Hepatocyte (in vitro differentiated cells): Measurements from ENCODE around the gene ACP7. TPM values are rescaled to one million over a fixed set of nuclear protein-coding genes. Genes with fewer than 3 reads are reported as not detected.
"Not testable (repeated sequence)": the region's sequence is repeated elsewhere in the genome, so short reads cannot be mapped to it uniquely, and the experiment has no call there.

Experiments
- DNase-seq: peaks from one replicate; pipeline ENCODE4 v3.0.0-alpha.2; 2016; ENCODE audit warnings: low spot score
- H2AFZ ChIP-seq: fragments of 200-600 bp; sonication (generic); 2 replicates; pipeline ENCODE4 v1.6.0; 2016; ENCODE audit warnings: antibody characterized with exemption, mild to moderate bottlenecking
- H3K27ac ChIP-seq: fragments of 200-600 bp; sonication (generic); 2 replicates; pipeline ENCODE4 v1.5.1; 2016; ENCODE audit warnings: mild to moderate bottlenecking
- H3K27me3 ChIP-seq: fragments of 200-600 bp; sonication (generic); 2 replicates; pipeline ENCODE4 v1.6.1; 2016
- H3K36me3 ChIP-seq: fragments of 200-600 bp; sonication (generic); replicated peaks from 2 replicates; pipeline ENCODE4 v1.5.1; 2016; ENCODE audit warnings: low read depth; ENCODE audit not compliant: insufficient read depth
- H3K4me1 ChIP-seq: fragments of 200-600 bp; sonication (generic); 2 replicates; pipeline ENCODE4 v1.5.1; 2016; ENCODE audit warnings: mild to moderate bottlenecking, moderate library complexity; ENCODE audit not compliant: insufficient read depth
- H3K4me2 ChIP-seq: fragments of 200-600 bp; sonication (generic); 2 replicates; pipeline ENCODE4 v1.6.0; 2016
- H3K4me3 ChIP-seq: fragments of 200-600 bp; sonication (generic); 2 replicates; pipeline ENCODE4 v1.5.1; 2016; ENCODE audit warnings: mild to moderate bottlenecking
- H3K79me2 ChIP-seq: fragments of 200-600 bp; sonication (generic); 2 replicates; pipeline ENCODE4 v1.6.0; 2017; ENCODE audit warnings: mild to moderate bottlenecking
- H3K9me2 ChIP-seq: fragments of 200-600 bp; sonication (generic); replicated peaks from 2 replicates; pipeline ENCODE4 v1.6.0; 2017; ENCODE audit warnings: mild to moderate bottlenecking; ENCODE audit not compliant: insufficient read depth
- H3K9me3 ChIP-seq: fragments of 200-600 bp; sonication (generic); 2 replicates; pipeline ENCODE4 v1.5.1; 2016; ENCODE audit warnings: low read depth, mild to moderate bottlenecking
- H4K20me1 ChIP-seq: fragments of 200-600 bp; sonication (generic); 2 replicates; pipeline ENCODE4 v1.6.0; 2016; ENCODE audit warnings: mild to moderate bottlenecking; ENCODE audit not compliant: insufficient read depth, poor library complexity, severe bottlenecking
- EZH2 ChIP-seq: fragments of 200-600 bp; sonication (generic); IDR thresholded peaks from 2 replicates; pipeline ENCODE4 v1.6.1; 2016; ENCODE audit warnings: antibody characterized with exemption, mild to moderate bottlenecking, borderline replicate concordance
- EZH2phosphoT487 ChIP-seq: fragments of 200-600 bp; sonication (generic); IDR thresholded peaks from one replicate; pipeline ENCODE4 v1.6.1; 2018; ENCODE audit warnings: antibody characterized with exemption, mild to moderate bottlenecking, low read depth, moderate library complexity; ENCODE audit not compliant: unreplicated experiment, severe bottlenecking
- WGBS: methylation state at CpG from one replicate; pipeline ENCODE4 v1.1.6; 2016; ENCODE audit warnings: low lambda C conversion rate; ENCODE audit errors: missing lambda C conversion rate; 5-methylcytosine and 5-hydroxymethylcytosine counted together
- polyA plus RNA-seq: library from polyadenylated mRNA; unstranded; fragments of >200 nt; fragmentation: Nextera tagmentation; extraction: Ambion mirVana; gene quantifications from 2 replicates; pipeline ENCODE4 v1.2.1, GENCODE V29; 2016
- total RNA-seq: library from RNA; depleted of rRNA; stranded (reverse); fragments of >200 nt; gene quantifications from 2 replicates; pipeline ENCODE4 v1.2.3, GENCODE V29; 2014
- TF ChIP-seq, protein P1 (sequence below): fragments of 200-600 bp; sonication (generic); IDR thresholded peaks from 2 replicates; pipeline ENCODE4 v1.5.1; 2016; ENCODE audit warnings: antibody characterized with exemption, mild to moderate bottlenecking; ENCODE audit not compliant: poor library complexity

The ACP7 gene
- total and polyA plus RNA-seq, 2 experiments from 2014 or later = 0.13 to 0.23 TPM

DNA sequence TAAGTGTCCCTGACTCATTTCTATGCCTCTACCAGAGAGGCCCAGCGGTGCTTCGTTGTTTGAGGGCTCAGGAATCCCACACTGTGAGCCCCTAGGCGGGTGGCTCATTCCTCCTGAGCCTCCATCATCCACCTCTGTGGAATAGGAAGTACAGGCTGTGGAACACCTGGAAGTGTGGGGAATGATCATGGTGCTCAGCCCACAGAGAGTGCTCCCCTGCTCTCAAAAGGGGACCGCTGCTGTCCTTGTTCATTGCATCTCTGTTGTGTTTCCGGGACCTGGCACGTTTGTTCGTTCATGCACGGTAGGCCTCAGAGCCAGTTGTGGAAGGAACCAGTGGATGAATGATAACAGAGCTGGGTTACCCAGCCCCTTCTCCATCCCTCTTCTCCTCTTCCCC is 1.2 kb downstream of the ACP7 start:
- no peaks in the 10 kb centered on the region for H4K20me1 ChIP-seq
- peaks cover 42% of the 10 kb centered on the region for H3K27me3 ChIP-seq
- no peaks in the 10 kb centered on the region for H3K4me1 ChIP-seq
- DNase-seq = no peak
- no peak overlapping the region for H2AFZ ChIP-seq
- no peaks in the 10 kb centered on the region for H3K36me3 ChIP-seq
- no peak overlapping the region for H3K4me3 ChIP-seq
- no peaks in the 10 kb centered on the region for H3K9me3 ChIP-seq
- 84% methylated on average over 8 of the region's 8 CpGs for WGBS
- TF ChIP-seq EZH2 (no peak), EZH2phosphoT487 (no peak)
- TF ChIP-seq, protein P1, sequence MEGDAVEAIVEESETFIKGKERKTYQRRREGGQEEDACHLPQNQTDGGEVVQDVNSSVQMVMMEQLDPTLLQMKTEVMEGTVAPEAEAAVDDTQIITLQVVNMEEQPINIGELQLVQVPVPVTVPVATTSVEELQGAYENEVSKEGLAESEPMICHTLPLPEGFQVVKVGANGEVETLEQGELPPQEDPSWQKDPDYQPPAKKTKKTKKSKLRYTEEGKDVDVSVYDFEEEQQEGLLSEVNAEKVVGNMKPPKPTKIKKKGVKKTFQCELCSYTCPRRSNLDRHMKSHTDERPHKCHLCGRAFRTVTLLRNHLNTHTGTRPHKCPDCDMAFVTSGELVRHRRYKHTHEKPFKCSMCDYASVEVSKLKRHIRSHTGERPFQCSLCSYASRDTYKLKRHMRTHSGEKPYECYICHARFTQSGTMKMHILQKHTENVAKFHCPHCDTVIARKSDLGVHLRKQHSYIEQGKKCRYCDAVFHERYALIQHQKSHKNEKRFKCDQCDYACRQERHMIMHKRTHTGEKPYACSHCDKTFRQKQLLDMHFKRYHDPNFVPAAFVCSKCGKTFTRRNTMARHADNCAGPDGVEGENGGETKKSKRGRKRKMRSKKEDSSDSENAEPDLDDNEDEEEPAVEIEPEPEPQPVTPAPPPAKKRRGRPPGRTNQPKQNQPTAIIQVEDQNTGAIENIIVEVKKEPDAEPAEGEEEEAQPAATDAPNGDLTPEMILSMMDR = no peak
- H3K4me2 ChIP-seq = no peak overlapping the region
- H3K79me2 ChIP-seq = no peaks in the 10 kb centered on the region
- no peaks in the 10 kb centered on the region for H3K9me2 ChIP-seq
- H3K27ac ChIP-seq = no peak overlapping the region

DNA sequence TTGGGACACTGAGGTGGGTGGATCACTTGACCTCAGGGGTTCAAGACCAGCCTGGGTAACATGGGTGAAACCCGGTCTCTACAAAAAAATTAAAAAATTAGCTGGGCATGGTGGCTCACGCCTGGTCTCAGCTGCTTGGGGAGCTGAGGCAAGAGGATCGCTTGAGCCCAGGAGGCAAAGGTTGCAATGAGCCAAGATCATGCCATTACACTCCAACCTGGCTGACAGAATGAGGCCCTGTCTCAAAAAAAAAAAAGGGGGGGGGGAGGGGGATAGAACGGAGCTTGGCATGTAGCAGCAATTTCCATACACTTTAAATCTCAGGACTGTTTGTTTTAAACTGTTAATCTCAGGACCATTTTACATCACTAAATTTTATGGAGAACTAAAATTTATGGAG is 2.2 kb downstream of the ACP7 start:
- H3K27ac ChIP-seq = no peak overlapping the region
- no peak overlapping the region for H2AFZ ChIP-seq
- no peaks in the 10 kb centered on the region for H3K9me2 ChIP-seq
- H3K4me1 ChIP-seq = no peaks in the 10 kb centered on the region
- no peaks in the 10 kb centered on the region for H3K79me2 ChIP-seq
- WGBS = 74% methylated on average over 4 of the region's 4 CpGs
- H3K27me3 ChIP-seq = peaks cover 42% of the 10 kb centered on the region
- no peak for DNase-seq
- TF ChIP-seq, protein P1 = no peak
- TF ChIP-seq EZH2 = no peak
- no peak for TF ChIP-seq EZH2phosphoT487
- no peaks in the 10 kb centered on the region for H4K20me1 ChIP-seq
- H3K9me3 ChIP-seq = no peaks in the 10 kb centered on the region
- H3K4me3 ChIP-seq = no peak overlapping the region
- H3K36me3 ChIP-seq = no peaks in the 10 kb centered on the region
- no peak overlapping the region for H3K4me2 ChIP-seq

DNA sequence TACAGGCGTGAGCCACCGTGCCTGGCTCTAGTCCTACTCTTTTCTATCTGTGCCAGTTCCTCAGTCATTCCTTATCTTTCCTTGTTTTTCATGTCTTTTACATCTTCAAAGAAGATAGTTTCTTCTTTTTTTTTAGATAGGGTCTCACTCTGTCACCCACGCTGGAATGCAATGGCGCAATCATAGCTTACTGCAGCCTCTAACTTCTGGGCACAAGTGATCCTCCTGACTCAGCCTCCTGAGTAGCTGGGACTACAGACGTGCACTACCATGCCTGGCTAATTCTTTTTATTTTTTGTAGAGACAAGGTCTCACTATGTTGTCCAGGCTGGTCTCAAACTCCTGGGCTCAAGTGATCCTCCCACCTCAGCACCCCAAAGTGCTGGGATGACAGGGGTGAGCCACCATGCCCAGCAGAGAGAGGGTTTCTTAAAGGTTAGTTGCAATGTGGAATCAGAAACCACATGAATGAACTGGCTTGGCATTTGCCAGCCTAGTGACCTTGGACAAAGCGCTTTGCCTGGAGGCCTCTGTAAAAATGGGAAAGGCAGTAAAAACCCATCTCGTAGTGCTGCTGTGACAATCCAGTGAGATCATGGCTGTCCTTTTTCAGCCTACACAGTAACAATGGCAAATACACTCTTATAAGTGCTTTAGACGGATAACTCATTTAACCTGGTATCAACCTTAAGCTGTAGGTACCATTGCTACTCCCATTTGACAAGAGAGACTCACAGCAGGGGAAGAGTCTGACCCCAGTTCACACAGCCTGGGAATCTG is 3.9 kb downstream of the ACP7 start:
- Histone ChIP-seq H3K27ac (no peak overlapping the region), H3K9me2 (no peaks in the 10 kb centered on the region), H2AFZ (no peak overlapping the region), H3K4me3 (no peak overlapping the region), H3K36me3 (no peaks in the 10 kb centered on the region), H3K4me1 (no peaks in the 10 kb centered on the region), H3K4me2 (no peak overlapping the region), H4K20me1 (no peaks in the 10 kb centered on the region), H3K79me2 (no peaks in the 10 kb centered on the region), H3K9me3 (no peaks in the 10 kb centered on the region), H3K27me3 (peaks cover 32% of the 10 kb centered on the region)
- no peak for TF ChIP-seq EZH2
- TF ChIP-seq, protein P1 = no peak
- TF ChIP-seq EZH2phosphoT487 = no peak
- WGBS = 84% methylated on average over 8 of the region's 8 CpGs
- DNase-seq = no peak

DNA sequence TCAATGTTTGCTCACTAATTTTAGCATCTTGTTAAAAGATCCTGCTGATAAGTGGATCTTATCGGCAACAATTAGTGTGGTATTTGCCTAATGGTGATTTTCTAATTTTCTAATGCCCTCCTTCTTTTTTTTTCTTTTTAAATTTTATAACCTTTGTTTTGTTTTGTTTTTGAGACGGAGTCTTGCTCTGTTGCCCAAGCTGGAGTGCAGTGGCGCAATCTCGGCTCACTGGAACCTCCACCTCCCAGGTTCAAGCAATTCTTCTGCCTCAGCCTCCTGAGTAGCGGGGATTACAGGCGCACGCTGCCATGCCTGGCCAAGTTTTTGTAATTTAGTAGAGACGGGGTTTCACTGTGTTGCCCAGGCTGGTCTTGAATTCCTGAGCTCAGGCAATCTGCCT is 5.8 kb downstream of the ACP7 start:
- not testable (repeated sequence) for H3K79me2 ChIP-seq, H3K9me3 ChIP-seq, H2AFZ ChIP-seq, H3K4me2 ChIP-seq, H3K9me2 ChIP-seq, H4K20me1 ChIP-seq, DNase-seq, H3K36me3 ChIP-seq, H3K27ac ChIP-seq, H3K4me3 ChIP-seq, H3K4me1 ChIP-seq
- peaks cover 16% of the 10 kb centered on the region for H3K27me3 ChIP-seq
- WGBS = 70% methylated on average over 8 of the region's 8 CpGs
